K562 (cell line): Measurements from ENCODE around the gene NANS. TPM values are rescaled to one million over a fixed set of nuclear protein-coding genes. Genes with fewer than 3 reads are reported as not detected.

Experiments
- ATAC-seq: fragments of 200-7000 bp; cut with Tn5 transposase; 3 replicates; pipeline ENCODE4 v1.9.1; 2020; ENCODE audit warnings: moderate library complexity
- BruUV-seq: library from RNA; stranded (reverse); fragments of 400-500 nt; replicated peaks from 2 replicates; lab custom pipeline; 2021; lab: Mats Ljungman, UMichigan
- CTCF ChIA-PET: fragments of 300-600 bp; formaldehyde crosslinking; extraction: SDS; loops from one replicate; lab custom pipeline; 2021; ENCODE audit warnings: low intra/inter-chr PET ratio; lab: Yijun Ruan, JAX
- POLR2A ChIA-PET: fragments of 300-600, 350-650 bp; sonication (Branson Sonifier 250); formaldehyde crosslinking; extraction: SDS; loops from one replicate; lab custom pipeline; 2021; ENCODE audit warnings: antibody characterized with exemption, inconsistent platforms; lab: Yijun Ruan, JAX
- DNase-seq, 4 experiments: peaks; one replicate each; pipeline versions ENCODE4 v3.0.0 to v3.0.0-alpha.2; 2011 to 2018; ENCODE audit warnings: low spot score in 3 of 4, mixed read lengths in 3 of 4; ENCODE audit errors: extremely low read depth in 1 of 4
- FAIRE-seq: peaks from 2 replicates; lab custom pipeline; 2011; peaks lifted over from hg19 to GRCh38; lab: Jason Lieb, UNC
- H2AFZ ChIP-seq: 2 replicates; pipeline ENCODE4 v1.6.0; 2011; ENCODE audit warnings: low read depth, low read length, control low read depth, inconsistent platforms
- H3K27ac ChIP-seq: fragments of 200-600 bp; 3 replicates; pipeline ENCODE4 v1.8.0; 2011; ENCODE audit warnings: low read depth, mild to moderate bottlenecking, control low read depth, inconsistent platforms, low read length, moderate library complexity, mixed read lengths; ENCODE audit errors: extremely low read depth
- H3K27me3 ChIP-seq, 2 experiments: fragments of 300-600 bp in 1 of 2; 2 replicates in 1 of 2; 3 replicates in 1 of 2; pipeline versions ENCODE4 v1.6.0 to v1.8.0; 2011; ENCODE audit warnings: inconsistent platforms in 2 of 2, low read length in 2 of 2, mild to moderate bottlenecking in 1 of 2, mixed read lengths in 1 of 2, moderate library complexity in 1 of 2; ENCODE audit not compliant: control insufficient read depth in 2 of 2, insufficient read depth in 2 of 2
- H3K36me3 ChIP-seq: fragments of 300-600 bp; 3 replicates; pipeline ENCODE4 v1.8.0; 2011; ENCODE audit warnings: mild to moderate bottlenecking, low read length, inconsistent platforms; ENCODE audit not compliant: control insufficient read depth, insufficient read depth
- H3K4me1 ChIP-seq, 2 experiments: fragments of 200-600 bp in 1 of 2; replicated peaks in 1 of 2; 2 replicates in 1 of 2; 3 replicates in 1 of 2; pipeline versions ENCODE4 v1.5.1 to v1.8.0; 2011; ENCODE audit warnings: inconsistent platforms in 2 of 2, low read length in 2 of 2, mild to moderate bottlenecking in 1 of 2, mixed read lengths in 1 of 2, moderate library complexity in 1 of 2; ENCODE audit not compliant: control insufficient read depth in 2 of 2, insufficient read depth in 2 of 2
- H3K4me2 ChIP-seq: 2 replicates; pipeline ENCODE4 v1.6.1; 2011; ENCODE audit warnings: low read length, control low read depth, inconsistent platforms, mixed read lengths; ENCODE audit not compliant: insufficient read depth
- H3K4me3 ChIP-seq: fragments of 200-600 bp; sonication (generic), shearing (Covaris generic); 2 replicates; pipeline ENCODE4 v1.5.1; 2016; ENCODE audit warnings: control low read depth, inconsistent platforms
- H3K79me2 ChIP-seq: fragments of 200-600 bp; 3 replicates; pipeline ENCODE4 v1.8.0; 2011; ENCODE audit warnings: low read length, inconsistent platforms; ENCODE audit not compliant: control insufficient read depth, insufficient read depth
- H3K9ac ChIP-seq, 2 experiments: 2 replicates each; pipeline versions ENCODE4 v1.6.0 to v1.6.1; 2011; ENCODE audit warnings: low read depth in 2 of 2, low read length in 2 of 2, control low read depth in 1 of 2, inconsistent platforms in 1 of 2, mild to moderate bottlenecking in 1 of 2, mixed read lengths in 1 of 2; ENCODE audit not compliant: insufficient read depth in 1 of 2
- H3K9me1 ChIP-seq: one replicate; pipeline ENCODE4 v1.6.0; 2011; ENCODE audit warnings: inconsistent platforms, mild to moderate bottlenecking, low read length, moderate library complexity; ENCODE audit not compliant: control insufficient read depth, insufficient read depth
- H3K9me3 ChIP-seq: replicated peaks from 2 replicates; pipeline ENCODE4 v1.5.1; 2011; ENCODE audit warnings: low read depth, low read length, inconsistent platforms; ENCODE audit not compliant: control insufficient read depth, insufficient read depth
- H4K20me1 ChIP-seq: replicated peaks from 2 replicates; pipeline ENCODE4 v1.6.1; 2011; ENCODE audit warnings: low read length, inconsistent platforms, mixed read lengths; ENCODE audit not compliant: control insufficient read depth, insufficient read depth
- CCNT2 ChIP-seq: IDR thresholded peaks from 2 replicates; pipeline ENCODE4 v1.6.1; 2011; ENCODE audit warnings: borderline replicate concordance, low read depth, mild to moderate bottlenecking, moderate library complexity, mixed read lengths, low read length; ENCODE audit not compliant: insufficient read length; ENCODE audit errors: extremely low read depth
- CTCFL ChIP-seq: IDR thresholded peaks from 2 replicates; pipeline ENCODE4 v1.6.1; 2011; ENCODE audit warnings: borderline replicate concordance, low read depth, mild to moderate bottlenecking, moderate library complexity, low read length; ENCODE audit not compliant: insufficient read depth, poor library complexity, severe bottlenecking
- DACH1 ChIP-seq: fragments of 450-650 bp; IDR thresholded peaks from 2 replicates; pipeline ENCODE4 v1.6.1; 2018; ENCODE audit not compliant: partially characterized antibody
- DIDO1 ChIP-seq: fragments of 450-650 bp; IDR thresholded peaks from 2 replicates; pipeline ENCODE4 v1.6.1; 2016; ENCODE audit warnings: low read depth, missing biosample characterization, missing genetic modification characterization
- ELF1 ChIP-seq: fragments of 200-800 bp; sonication (Bioruptor generic); IDR thresholded peaks from 2 replicates; pipeline ENCODE4 v1.6.1; 2016; ENCODE audit warnings: missing genetic modification characterization, missing compliant biosample characterization
- GTF2A2 ChIP-seq: IDR thresholded peaks from 2 replicates; pipeline ENCODE4 v1.6.1; 2016; ENCODE audit warnings: mild to moderate bottlenecking, missing genetic modification characterization, missing compliant biosample characterization
- HDGF ChIP-seq: fragments of 450-650 bp; IDR thresholded peaks from 2 replicates; pipeline ENCODE4 v1.6.1; 2016
- HIVEP1 ChIP-seq: fragments of 250-450 bp; sonication (Bioruptor Pico); IDR thresholded peaks from 2 replicates; pipeline ENCODE4 v1.4.0; 2020; ENCODE audit warnings: mild to moderate bottlenecking
- MAFG ChIP-seq: fragments of 450-650 bp; conservative IDR thresholded peaks from 2 replicates; pipeline ENCODE4 v1.6.1; 2016; ENCODE audit warnings: missing genetic modification characterization, missing compliant biosample characterization
- MIER1 ChIP-seq: fragments of 450-650 bp; IDR thresholded peaks from 2 replicates; pipeline ENCODE4 v1.6.1; 2016; ENCODE audit warnings: antibody characterized with exemption, mild to moderate bottlenecking, low read depth
- NFIC ChIP-seq: fragments of 450-650 bp; IDR thresholded peaks from 2 replicates; pipeline ENCODE4 v1.6.1; 2017; ENCODE audit warnings: mild to moderate bottlenecking, inconsistent platforms
- PTBP1 ChIP-seq: fragments of 200-400 bp; formaldehyde crosslinking; IDR thresholded peaks from 2 replicates; pipeline ENCODE4 v1.6.1; 2017; ENCODE audit warnings: low read depth, low read length
- RAD21 ChIP-seq, 2 experiments: fragments of 250-450 bp in 1 of 2; fragments of 450-650 bp in 1 of 2; sonication (Bioruptor Pico) in 1 of 2; formaldehyde crosslinking in 1 of 2; IDR thresholded peaks in 1 of 2; conservative IDR thresholded peaks in 1 of 2; 2 replicates each; pipeline versions ENCODE4 v1.4.0 to v1.8.0; 2020 to 2022; ENCODE audit warnings: mild to moderate bottlenecking in 2 of 2, moderate library complexity in 1 of 2
- SAFB ChIP-seq: fragments of 200-400 bp; formaldehyde crosslinking; IDR thresholded peaks from 2 replicates; pipeline ENCODE4 v1.6.1; 2017; ENCODE audit warnings: low read depth, low read length, borderline replicate concordance
- ZNF23 ChIP-seq: fragments of 250-450 bp; sonication (Bioruptor Pico); IDR thresholded peaks from 2 replicates; pipeline ENCODE4 v1.4.0; 2020; ENCODE audit warnings: mild to moderate bottlenecking
- WGBS: fragments of 100-300 bp; shearing (Covaris generic); methylation state at CpG from one replicate; pipeline ENCODE4 v1.1.6; 2016; ENCODE audit warnings: low coverage, mixed read lengths; ENCODE audit not compliant: insufficient coverage; ENCODE audit errors: missing lambda C conversion rate; 5-methylcytosine and 5-hydroxymethylcytosine counted together
- in situ Hi-C: fragments of 300-500 bp; cut with MboI; formaldehyde crosslinking; loops from 4 replicates; pipeline ENCODE4 v1.15.0; 2018; ENCODE audit warnings: inconsistent platforms, mixed read lengths
- intact Hi-C: fragments of 100-400 bp; cut with micrococcal nuclease; formaldehyde crosslinking; loops from 2 replicates; pipeline ENCODE4 v1.14.2; 2022
- polyA plus RNA-seq, 8 experiments: library from polyadenylated mRNA; depleted of rRNA in 4 of 8; stranded (reverse) in 5 of 8; unstranded in 3 of 8; fragments of >200 nt; fragmentation: Nextera tagmentation in 2 of 8; fragmentation: Illumina TruSeq in 1 of 8; extraction: Ambion mirVana in 2 of 8; extraction: Trizol in 1 of 8; gene quantifications; 2 replicates each; pipeline versions ENCODE4 v1.2.1 to v1.2.3, GENCODE V29; 2011 to 2014; ENCODE audit warnings: inconsistent platforms in 1 of 8, missing spikeins in 1 of 8
- total RNA-seq, 7 experiments: library from RNA; depleted of rRNA in 6 of 7; stranded (reverse); fragments of >200 nt in 6 of 7; fragmentation: Illumina TruSeq in 2 of 7; extraction: Trizol in 2 of 7; gene quantifications; 2 replicates each; pipeline versions ENCODE4 v1.2.1 to v1.2.3, GENCODE V29; 2011 to 2021; ENCODE audit warnings: low replicate concordance in 1 of 7
- TF ChIP-seq, protein P1 (sequence below), 2 experiments: fragments of 450-650 bp in 1 of 2; IDR thresholded peaks; 2 replicates each; pipeline ENCODE4 v1.6.1; 2011 to 2017; ENCODE audit warnings: low read depth in 2 of 2, antibody characterized with exemption in 1 of 2, borderline replicate concordance in 1 of 2, low read length in 1 of 2, mild to moderate bottlenecking in 1 of 2, mixed read lengths in 1 of 2; ENCODE audit not compliant: control insufficient read depth in 1 of 2

The NANS gene
- total and polyA plus RNA-seq, 9 of the 15 experiments (the other 6 are each of a cell fraction or from before 2014, with no cell fraction given) = 37.1 to 181 (median 137) TPM

GRCh38 chr9:98091735-98092612, 35.4 kb downstream of the NANS start:
- Histone ChIP-seq H3K27me3 (no peaks in the 10 kb centered on the region), H3K9ac (no peak overlapping the region), H3K79me2 (no peaks in the 10 kb centered on the region), H3K27ac (no peak overlapping the region), H4K20me1 (no peaks in the 10 kb centered on the region), H2AFZ (no peak overlapping the region), H3K9me1 (no peaks in the 10 kb centered on the region), H3K4me2 (no peak overlapping the region), H3K9me3 (no peaks in the 10 kb centered on the region), H3K4me1 (peaks cover 0 to 4% of the 10 kb centered on the region in 2 experiments; a peak in 1 of 5 replicates), H3K36me3 (peaks cover 52% of the 10 kb centered on the region; the same call in 2 of the 3 replicates), H3K4me3 (no peak overlapping the region)
- no peak for FAIRE-seq
- ATAC-seq = no peak
- POLR2A ChIA-PET = interaction anchor here (0.6 to 1.3 kb wide), 6 partner anchors 9 to 570 kb away, joined by 3 to 5 read pairs (median 4); no protein-coding TSS in a partner anchor
- 90% methylated on average over 16 of the region's 17 CpGs for WGBS
- intact Hi-C loops (no loop called here), in situ Hi-C loops (no loop called here)
- CTCF ChIA-PET = no interaction called here
- DNase-seq = no peak
- BruUV-seq = no TSS peak
- TF ChIP-seq DACH1 (no peak), DIDO1 (tag) (no peak), HIVEP1 (CRISPR knock-in tag) (no peak), GTF2A2 (tag) (no peak), CTCFL (no peak), MAFG (no peak), MIER1 (no peak), ZNF23 (CRISPR knock-in tag) (no peak), NFIC (no peak), ELF1 (tag) (no peak), HDGF (no peak), RAD21 (CRISPR knock-in tag; conservative IDR thresholded peaks at IDR 0.05 in 1 of 2, IDR thresholded peaks at IDR 0.05 in 1 of 2) (no peak), SAFB (no peak), CCNT2 (no peak), PTBP1 (no peak)
- TF ChIP-seq, protein P1, sequence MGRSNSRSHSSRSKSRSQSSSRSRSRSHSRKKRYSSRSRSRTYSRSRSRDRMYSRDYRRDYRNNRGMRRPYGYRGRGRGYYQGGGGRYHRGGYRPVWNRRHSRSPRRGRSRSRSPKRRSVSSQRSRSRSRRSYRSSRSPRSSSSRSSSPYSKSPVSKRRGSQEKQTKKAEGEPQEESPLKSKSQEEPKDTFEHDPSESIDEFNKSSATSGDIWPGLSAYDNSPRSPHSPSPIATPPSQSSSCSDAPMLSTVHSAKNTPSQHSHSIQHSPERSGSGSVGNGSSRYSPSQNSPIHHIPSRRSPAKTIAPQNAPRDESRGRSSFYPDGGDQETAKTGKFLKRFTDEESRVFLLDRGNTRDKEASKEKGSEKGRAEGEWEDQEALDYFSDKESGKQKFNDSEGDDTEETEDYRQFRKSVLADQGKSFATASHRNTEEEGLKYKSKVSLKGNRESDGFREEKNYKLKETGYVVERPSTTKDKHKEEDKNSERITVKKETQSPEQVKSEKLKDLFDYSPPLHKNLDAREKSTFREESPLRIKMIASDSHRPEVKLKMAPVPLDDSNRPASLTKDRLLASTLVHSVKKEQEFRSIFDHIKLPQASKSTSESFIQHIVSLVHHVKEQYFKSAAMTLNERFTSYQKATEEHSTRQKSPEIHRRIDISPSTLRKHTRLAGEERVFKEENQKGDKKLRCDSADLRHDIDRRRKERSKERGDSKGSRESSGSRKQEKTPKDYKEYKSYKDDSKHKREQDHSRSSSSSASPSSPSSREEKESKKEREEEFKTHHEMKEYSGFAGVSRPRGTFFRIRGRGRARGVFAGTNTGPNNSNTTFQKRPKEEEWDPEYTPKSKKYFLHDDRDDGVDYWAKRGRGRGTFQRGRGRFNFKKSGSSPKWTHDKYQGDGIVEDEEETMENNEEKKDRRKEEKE (IDR thresholded peaks at IDR 0.05; ENCODE audit: borderline replicate concordance in 1 of 2, control insufficient read depth in 1 of 2, low read depth in 2 of 2, low read length in 1 of 2) = no peak
